ENCODE measurements around the gene ALKBH5. TPM values are rescaled to one million over a fixed set of nuclear protein-coding genes. Genes with fewer than 3 reads are reported as not detected.

Gene ALKBH5
- total and polyA plus RNA-seq, 2 of the 8 experiments (the other 6 are each of a cell fraction or from before 2014, with no cell fraction given): 63.7 to 86.4 TPM

GRCh38 chr17:18155179-18155578 is 28.4 kb upstream of the ALKBH5 start:
- Histone ChIP-seq H3K79me2 (ENCODE audit: control insufficient read depth in 1 of 2, insufficient read depth in 2 of 2, low read length in 2 of 2) (no peaks in the 10 kb centered on the region), H2BK120ac (replicated peaks; ENCODE audit: low read depth, low read length) (no peak overlapping the region), H2AK5ac (ENCODE audit: low read depth, low read length) (no peak overlapping the region), H3K56ac (replicated peaks; ENCODE audit: insufficient read length, low read depth, low read length) (no peak overlapping the region), H3K9ac (replicated peaks in 1 of 4; ENCODE audit: extremely low read depth in 1 of 4, low read depth in 3 of 4, low read length in 3 of 4) (no peak overlapping the region), H3K4me1 (replicated peaks in 1 of 4; ENCODE audit: control insufficient read depth in 3 of 4, insufficient read depth in 4 of 4, low read length in 3 of 4) (peaks cover 2 to 19% (median 10%) of the 10 kb centered on the region in 4 experiments), H4K91ac (replicated peaks; ENCODE audit: insufficient read length, low read length) (no peak overlapping the region), H3K9me3 (ENCODE audit: insufficient read depth in 2 of 2, low read depth in 1 of 2, low read length in 1 of 2) (no peaks in the 10 kb centered on the region), H3K23me2 (ENCODE audit: low read depth, low read length) (peaks cover 4% of the 10 kb centered on the region; the same call in 1 of the 2 replicates), H3K36me3 (ENCODE audit: control insufficient read depth in 2 of 4, insufficient read depth in 4 of 4, low read length in 3 of 4) (no peaks in the 10 kb centered on the region), H4K20me1 (replicated peaks in 1 of 2; ENCODE audit: control insufficient read depth in 1 of 2, insufficient read depth in 2 of 2, low read length in 2 of 2) (no peaks in the 10 kb centered on the region), H4K5ac (ENCODE audit: insufficient read length, low read depth, low read length) (no peak overlapping the region), H3K4me3 (ENCODE audit: extremely low read depth in 1 of 4, insufficient read depth in 2 of 4, low read depth in 3 of 4, low read length in 4 of 4) (no peak overlapping the region), H4K8ac (ENCODE audit: extremely low read depth, insufficient read depth, low read length) (no peak overlapping the region), H2BK20ac (ENCODE audit: low read length) (no peak overlapping the region), H2BK15ac (ENCODE audit: low read length) (0 out of 2 replicates have a peak overlapping the region, but pooled peaks have one; percentile 7), H3K79me1 (ENCODE audit: low read depth, low read length) (no peaks in the 10 kb centered on the region), H3K4me2 (ENCODE audit: insufficient read depth in 1 of 2, low read depth in 2 of 2, low read length in 2 of 2) (no peak overlapping the region), H3K27ac (ENCODE audit: low read depth, low read length) (no peak overlapping the region), H3K4ac (replicated peaks; ENCODE audit: insufficient read length, low read depth, low read length) (no peak overlapping the region), H3K18ac (ENCODE audit: extremely low read depth, low read length) (no peak overlapping the region), H2AFZ (ENCODE audit: low read length) (no peak overlapping the region), H2BK12ac (ENCODE audit: low read depth, low read length) (peak overlapping the region; percentile 75; the same call in 1 of the 2 replicates), H3K27me3 (replicated peaks in 1 of 4; ENCODE audit: control insufficient read depth in 3 of 4, extremely low read depth in 1 of 4, insufficient read depth in 3 of 4, low read length in 3 of 4) (no peaks in the 10 kb centered on the region; a peak in 1 of 7 replicates), H3K14ac (ENCODE audit: insufficient read length) (no peak overlapping the region), H3K23ac (ENCODE audit: insufficient read length) (no peak overlapping the region), H2BK5ac (ENCODE audit: low read depth, low read length) (no peak overlapping the region)
- ChIA-PET CTCF (ENCODE audit: partially characterized antibody) (interaction anchor here (0.9 to 10.9 kb wide), 7 partner anchors 13 to 62 kb away, joined by 3 to 141 read pairs (median 3); partner anchors contain the start of gene ALKBH5), POLR2A (ENCODE audit: partially characterized antibody) (interaction anchor here (1.3 to 1.4 kb wide), 2 partner anchors 9 to 28 kb away, joined by 3 to 6 read pairs; partner anchors contain the start of gene ALKBH5)
- 87% methylated on average over 14 of the region's 14 CpGs; no CpG with 5 or more reads in 1 of the 2 experiments for WGBS, 2 experiments (ENCODE audit: extremely low coverage in 1 of 2, insufficient coverage in 1 of 2, insufficient read length in 1 of 2, insufficient replicate concordance in 2 of 2, low coverage in 1 of 2, low lambda C conversion rate in 2 of 2, missing lambda C conversion rate in 1 of 2)
- DNase-seq (ENCODE audit: low read depth in 1 of 2, low spot score in 2 of 2) (no peak), FAIRE-seq (no peak)
- no peak for TF ChIP-seq YY1 (IDR thresholded peaks at IDR 0.05; ENCODE audit: low read depth, low read length)
- TF ChIP-seq, protein P1, sequence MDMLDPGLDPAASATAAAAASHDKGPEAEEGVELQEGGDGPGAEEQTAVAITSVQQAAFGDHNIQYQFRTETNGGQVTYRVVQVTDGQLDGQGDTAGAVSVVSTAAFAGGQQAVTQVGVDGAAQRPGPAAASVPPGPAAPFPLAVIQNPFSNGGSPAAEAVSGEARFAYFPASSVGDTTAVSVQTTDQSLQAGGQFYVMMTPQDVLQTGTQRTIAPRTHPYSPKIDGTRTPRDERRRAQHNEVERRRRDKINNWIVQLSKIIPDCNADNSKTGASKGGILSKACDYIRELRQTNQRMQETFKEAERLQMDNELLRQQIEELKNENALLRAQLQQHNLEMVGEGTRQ (IDR thresholded peaks at IDR 0.05; ENCODE audit: low read length): no peak
- TF ChIP-seq ATF3 (IDR thresholded peaks at IDR 0.05; ENCODE audit: insufficient read depth, low read depth, low read length): no peak
- no peak for TF ChIP-seq SUZ12 (IDR thresholded peaks at IDR 0.05; ENCODE audit: low read length)
- TF ChIP-seq GABPA (IDR thresholded peaks at IDR 0.05; ENCODE audit: borderline replicate concordance, insufficient read depth, low read length): no peak
- no peak for TF ChIP-seq JUN (IDR thresholded peaks at IDR 0.05; ENCODE audit: low read depth, low read length)
- no peak for TF ChIP-seq JUND (IDR thresholded peaks at IDR 0.05; ENCODE audit: low read length)
- no peak for TF ChIP-seq MAFK (IDR thresholded peaks at IDR 0.05; ENCODE audit: low read depth, low read length)
- TF ChIP-seq RXRA (IDR thresholded peaks at IDR 0.05; ENCODE audit: insufficient read depth, low read depth, low read length): no peak
- TF ChIP-seq SAP30 (IDR thresholded peaks at IDR 0.05; ENCODE audit: insufficient read depth, insufficient replicate concordance, low read length): no peak
